BLaER1 treated with 17β-estradiol and CSF1 and Interleukin-3, amounts not matched to agents 10 nM and 100 nM (cell line): Measurements from ENCODE around the gene MAP2K5.
A peak's percentile ranks its signal among the peaks of the same experiment; 100 is the strongest.

Source experiments
- H3K27ac ChIP-seq, 11 experiments: shearing (Covaris generic); formaldehyde crosslinking; 2 replicates each; pipeline ENCODE4 v1.8.1; 2022
- H3K27me3 ChIP-seq, 11 experiments: shearing (Covaris generic); formaldehyde crosslinking; 2 replicates each; pipeline ENCODE4 v1.8.1; 2022
- H3K36me3 ChIP-seq, 11 experiments: shearing (Covaris generic); formaldehyde crosslinking; 2 replicates each; pipeline ENCODE4 v1.8.1; 2022
- H3K4me1 ChIP-seq, 10 experiments: shearing (Covaris generic); formaldehyde crosslinking; 2 replicates each; pipeline ENCODE4 v1.8.1; 2022
- H3K4me2 ChIP-seq, 11 experiments: shearing (Covaris generic); formaldehyde crosslinking; 2 replicates each; pipeline ENCODE4 v1.8.1; 2022
- H3K4me3 ChIP-seq, 10 experiments: shearing (Covaris generic); formaldehyde crosslinking; 2 replicates each; pipeline ENCODE4 v1.8.1; 2022
- H3K9ac ChIP-seq, 11 experiments: shearing (Covaris generic); formaldehyde crosslinking; 2 replicates each; pipeline ENCODE4 v1.8.1; 2022
- H3K9me3 ChIP-seq, 11 experiments: shearing (Covaris generic); formaldehyde crosslinking; replicated peaks in 1 of 11; 2 replicates each; pipeline ENCODE4 v1.8.1; 2022
- H4K20me1 ChIP-seq, 11 experiments: shearing (Covaris generic); formaldehyde crosslinking; 2 replicates each; pipeline ENCODE4 v1.8.1; 2022
- Cebpa-rat ChIP-seq, 11 experiments: shearing (Covaris generic); IDR thresholded peaks; 2 replicates each; pipeline ENCODE4 v1.8.1; 2022

The MAP2K5 gene

GRCh38 chr15:67819636-67820035, 277.1 kb downstream of the MAP2K5 start:
- TF ChIP-seq Cebpa-rat (IDR thresholded peaks at IDR 0.05), result no peak
- H3K4me2 ChIP-seq, result no peak overlapping the region
- peaks cover 64 to 73% (median 71%) of the 10 kb centered on the region in 11 experiments for H3K27me3 ChIP-seq
- no peak overlapping the region for H3K27ac ChIP-seq
- H3K4me1 ChIP-seq, result peaks cover 0 to 6% (median 0%) of the 10 kb centered on the region in 10 experiments; a peak in 1 of 20 replicates
- H3K4me3 ChIP-seq, result no peak overlapping the region
- no peak overlapping the region for H3K9ac ChIP-seq
- peaks cover 27 to 73% (median 55%) of the 10 kb centered on the region in 11 experiments for H3K9me3 ChIP-seq
- H4K20me1 ChIP-seq, result peaks cover 0 to 59% (median 8%) of the 10 kb centered on the region in 11 experiments; a peak in 11 of 22 replicates
- peaks cover 0 to 9% (median 4%) of the 10 kb centered on the region in 11 experiments; a peak in 6 of 22 replicates for H3K36me3 ChIP-seq

GRCh38 chr15:67820122-67820991, 277.9 kb downstream of the MAP2K5 start:
- no peak overlapping the region for H3K4me3 ChIP-seq
- peaks cover 72 to 80% (median 78%) of the 10 kb centered on the region in 11 experiments for H3K27me3 ChIP-seq
- peaks cover 0 to 61% (median 10%) of the 10 kb centered on the region in 11 experiments; a peak in 11 of 22 replicates for H4K20me1 ChIP-seq
- peaks cover 0 to 6% (median 0%) of the 10 kb centered on the region in 10 experiments; a peak in 1 of 20 replicates for H3K4me1 ChIP-seq
- TF ChIP-seq Cebpa-rat (IDR thresholded peaks at IDR 0.05), result no peak
- H3K4me2 ChIP-seq, result no peak overlapping the region
- peaks cover 0 to 6% (median 4%) of the 10 kb centered on the region in 11 experiments; a peak in 6 of 22 replicates for H3K36me3 ChIP-seq
- H3K27ac ChIP-seq, result no peak overlapping the region
- peaks cover 22 to 75% (median 50%) of the 10 kb centered on the region in 11 experiments for H3K9me3 ChIP-seq
- no peak overlapping the region for H3K9ac ChIP-seq

DNA sequence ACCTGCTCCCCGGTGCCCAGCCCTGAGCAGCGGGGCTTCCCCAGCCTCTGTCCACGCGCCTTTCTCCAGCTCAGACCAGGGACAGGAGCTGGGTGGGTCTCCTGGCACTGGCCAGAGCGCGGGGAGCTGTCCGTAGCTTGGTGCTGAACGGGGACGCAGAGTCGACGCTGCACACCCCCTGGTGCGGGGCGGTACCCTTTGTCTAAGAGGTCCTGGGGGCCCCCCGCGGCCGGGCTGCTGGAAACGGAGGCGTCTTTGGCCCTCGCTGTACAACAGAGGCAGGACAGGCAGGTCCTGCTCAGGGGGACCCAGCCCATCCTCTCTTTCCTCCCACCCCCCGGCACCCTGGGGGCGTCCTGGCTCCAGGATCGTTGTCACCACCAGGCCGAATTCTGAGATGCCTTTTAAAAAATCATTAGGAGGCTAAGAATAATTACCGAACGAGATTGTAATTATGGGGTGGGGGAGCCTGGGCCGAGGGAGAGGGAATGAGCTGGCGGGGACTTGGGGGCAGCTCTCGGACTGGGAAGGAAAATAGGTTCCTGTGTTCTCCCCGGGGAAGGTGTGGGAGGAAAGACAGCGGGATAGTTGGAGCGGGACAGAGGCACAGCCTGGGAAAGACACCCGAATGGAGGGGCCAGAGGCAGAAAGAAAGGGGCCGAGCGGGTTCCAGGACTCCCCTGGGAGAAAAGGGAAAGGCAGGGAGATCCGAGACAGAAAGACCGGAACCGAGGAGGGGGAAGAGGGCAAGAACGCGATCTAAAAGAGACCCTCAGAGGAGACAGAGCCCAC, 278.7 kb downstream of the MAP2K5 start:
- peaks cover 0 to 61% (median 10%) of the 10 kb centered on the region in 11 experiments; a peak in 11 of 22 replicates for H4K20me1 ChIP-seq
- H3K27me3 ChIP-seq, result peaks cover 80 to 88% (median 87%) of the 10 kb centered on the region in 11 experiments

GRCh38 chr15:67821784-67822440, 279.4 kb downstream of the MAP2K5 start:
- peaks cover 0 to 61% (median 10%) of the 10 kb centered on the region in 11 experiments; a peak in 11 of 22 replicates for H4K20me1 ChIP-seq
- peaks cover 87 to 96% (median 94%) of the 10 kb centered on the region in 11 experiments for H3K27me3 ChIP-seq
- TF ChIP-seq Cebpa-rat (IDR thresholded peaks at IDR 0.05), result no peak
- H3K9me3 ChIP-seq, result peaks cover 30 to 78% (median 58%) of the 10 kb centered on the region in 11 experiments
- no peaks in the 10 kb centered on the region; a peak in 1 of 22 replicates for H3K36me3 ChIP-seq
- H3K4me2 ChIP-seq, result no peak overlapping the region
- H3K9ac ChIP-seq, result no peak overlapping the region
- peaks cover 0 to 6% (median 0%) of the 10 kb centered on the region in 10 experiments; a peak in 1 of 20 replicates for H3K4me1 ChIP-seq
- H3K27ac ChIP-seq, result no peak overlapping the region
- no peak overlapping the region for H3K4me3 ChIP-seq

More for the DNA sequence above, 278.7 kb downstream of the MAP2K5 start:
- no peak overlapping the region for H3K27ac ChIP-seq
- no peak overlapping the region for H3K9ac ChIP-seq
- H3K9me3 ChIP-seq, result peaks cover 23 to 75% (median 50%) of the 10 kb centered on the region in 11 experiments
- no peaks in the 10 kb centered on the region; a peak in 1 of 22 replicates for H3K36me3 ChIP-seq
- H3K4me2 ChIP-seq, result no peak overlapping the region
- H3K4me3 ChIP-seq, result no peak overlapping the region
- peaks cover 0 to 6% (median 0%) of the 10 kb centered on the region in 10 experiments; a peak in 1 of 20 replicates for H3K4me1 ChIP-seq
- TF ChIP-seq Cebpa-rat (IDR thresholded peaks at IDR 0.05), result no peak

DNA sequence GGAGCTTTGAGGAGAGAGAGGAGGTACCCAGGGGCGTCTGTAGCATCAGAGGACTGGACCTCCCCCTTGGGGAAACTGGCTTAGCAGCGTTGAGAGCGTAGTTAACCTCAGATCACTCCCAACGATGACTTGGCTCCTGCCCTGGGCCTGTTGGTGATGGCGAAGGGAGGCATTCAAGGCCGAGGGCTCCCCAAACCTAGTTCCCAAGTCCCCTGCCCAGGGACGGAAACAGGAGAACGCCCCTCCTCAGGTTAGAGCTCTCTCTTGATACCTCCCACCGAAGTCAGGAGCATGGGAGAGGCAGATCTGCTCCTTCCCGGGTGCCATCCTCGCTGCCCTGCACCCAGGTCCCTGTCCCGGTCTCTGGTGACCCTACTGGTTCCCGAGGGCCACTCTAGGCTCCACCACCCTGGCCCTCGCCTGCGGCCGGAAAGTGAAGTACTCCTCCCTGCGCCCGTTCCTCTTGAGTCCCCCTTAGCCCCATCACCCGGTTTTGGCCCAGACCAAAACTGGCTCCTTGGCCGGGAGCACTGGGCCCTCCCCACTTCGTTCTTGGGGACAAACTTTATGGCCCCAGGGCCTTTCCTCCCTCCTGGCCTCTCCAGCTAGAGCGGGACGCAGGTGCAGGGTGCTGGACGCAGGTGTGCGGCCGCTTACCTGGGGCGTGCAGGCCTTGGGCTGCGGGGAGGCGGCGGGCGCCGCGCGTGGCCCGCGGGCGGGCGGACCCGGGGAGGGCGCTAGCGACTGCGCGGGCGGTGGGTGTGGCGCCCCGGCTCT, 280.2 kb downstream of the MAP2K5 start:
- Histone ChIP-seq H3K9ac (no peak overlapping the region), H3K4me2 (no peak overlapping the region), H3K27ac (no peak overlapping the region), H3K4me1 (peaks cover 0 to 6% (median 0%) of the 10 kb centered on the region in 10 experiments; a peak in 1 of 20 replicates), H3K4me3 (0 out of 20 replicates have a peak overlapping the region, but pooled peaks of 1 of the 10 experiments have one; percentile 4), H3K27me3 (peaks cover 93 to 100% (median 99%) of the 10 kb centered on the region in 11 experiments), H4K20me1 (peaks cover 0 to 61% (median 10%) of the 10 kb centered on the region in 11 experiments; a peak in 11 of 22 replicates), H3K9me3 (peaks cover 38 to 82% (median 66%) of the 10 kb centered on the region in 11 experiments), H3K36me3 (no peaks in the 10 kb centered on the region; a peak in 2 of 22 replicates)
- TF ChIP-seq Cebpa-rat (IDR thresholded peaks at IDR 0.05), result no peak

DNA sequence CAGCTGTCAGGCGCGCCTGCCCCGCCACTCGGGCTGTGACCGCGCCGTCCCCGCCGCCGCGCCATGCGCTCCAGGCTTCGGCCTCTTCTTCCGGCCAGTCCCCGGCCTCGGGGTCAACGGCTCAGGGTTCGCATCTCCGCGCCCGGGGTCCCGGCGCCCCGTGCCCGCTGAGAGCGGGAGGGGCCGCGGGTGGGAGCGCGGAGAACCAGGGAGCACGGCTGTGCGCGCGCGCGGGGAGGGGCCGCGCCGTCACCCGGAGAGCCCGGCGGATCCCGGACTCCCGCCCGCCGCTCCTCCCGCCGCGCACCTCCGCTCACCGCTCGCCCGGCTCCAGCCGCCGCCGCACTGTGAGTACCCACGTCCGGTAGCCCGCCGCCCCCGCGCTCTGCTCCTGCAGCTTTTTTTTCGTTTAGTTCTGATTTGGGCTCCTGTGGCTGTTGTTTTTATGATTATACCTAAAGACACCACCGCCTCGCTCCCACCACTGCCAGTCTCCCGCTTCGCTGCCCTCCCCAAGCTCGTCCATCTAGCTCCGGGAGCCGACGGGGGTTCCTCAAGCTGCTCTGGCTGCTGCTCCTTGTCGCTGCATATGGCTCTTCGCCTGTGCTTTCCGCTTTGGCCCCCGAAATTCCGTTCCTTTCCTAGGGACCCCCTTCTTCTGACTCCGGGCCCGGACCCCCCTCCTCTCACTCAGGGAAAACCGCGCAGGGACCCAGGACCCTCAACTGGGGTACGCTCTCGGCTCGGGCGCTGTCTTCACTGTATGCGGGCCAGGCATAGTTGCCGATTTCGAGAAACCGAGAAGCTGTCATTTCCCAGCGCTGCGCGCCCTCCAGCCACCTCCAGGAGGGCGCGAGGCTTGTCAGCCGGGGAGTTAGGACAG, 281.1 kb downstream of the MAP2K5 start:
- peak overlapping the region in 4 of 10 experiments; percentile 2 to 14 (median 8); a peak in 1 of 20 replicates for H3K4me3 ChIP-seq
- peaks cover 0 to 6% (median 0%) of the 10 kb centered on the region in 10 experiments; a peak in 1 of 20 replicates for H3K4me1 ChIP-seq
- peak overlapping the region in 7 of 11 experiments; percentile 3 to 26 (median 18); a peak in 4 of 22 replicates for H3K4me2 ChIP-seq
- peaks cover 96 to 100% (median 99%) of the 10 kb centered on the region in 11 experiments for H3K27me3 ChIP-seq
- no peak for TF ChIP-seq Cebpa-rat (IDR thresholded peaks at IDR 0.05)
- H3K9ac ChIP-seq, result no peak overlapping the region
- peaks cover 0 to 2% (median 0%) of the 10 kb centered on the region in 11 experiments; a peak in 2 of 22 replicates for H3K36me3 ChIP-seq
- H3K9me3 ChIP-seq, result peaks cover 46 to 90% (median 74%) of the 10 kb centered on the region in 11 experiments
- H3K27ac ChIP-seq, result no peak overlapping the region
- peaks cover 0 to 53% (median 10%) of the 10 kb centered on the region in 11 experiments; a peak in 11 of 22 replicates for H4K20me1 ChIP-seq
